ENCODE measurements around the gene CHGA. TPM values are rescaled to one million over a fixed set of nuclear protein-coding genes. Genes with fewer than 3 reads are reported as not detected.

Gene CHGA
- total and polyA plus RNA-seq, 11 donors, result 0.07 to 0.19 TPM; not detected in 9

DNA sequence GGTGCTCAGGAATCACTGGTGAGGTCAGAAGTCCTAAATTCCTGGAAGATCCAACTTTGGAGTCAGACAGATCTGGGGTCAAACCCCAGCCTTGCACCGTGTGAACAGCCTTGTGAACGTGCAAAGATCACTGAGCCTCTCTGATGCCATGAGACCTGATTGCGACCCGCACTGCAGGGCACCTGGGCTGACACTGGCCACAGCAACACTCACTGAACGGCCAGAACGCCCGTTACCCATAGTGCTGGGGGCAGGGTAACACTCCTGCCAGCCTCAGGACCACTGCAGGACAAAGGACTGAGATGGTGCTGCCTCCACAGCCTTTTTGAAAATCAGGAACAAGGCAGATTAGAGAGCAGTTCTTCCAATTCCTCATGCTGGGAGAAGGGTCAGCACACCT, 28.3 kb downstream of the CHGA start:
- WGBS, 4 donors, result 86 to 93% (median 90%) methylated on average over 5 to 7 of the region's 7 CpGs
- peak overlapping the region in 7 of 12 donors; percentile 2 to 75 (median 70) for H3K27ac ChIP-seq
- no peak overlapping the region for H3K4me3 ChIP-seq
- H3K27me3 ChIP-seq, result no peaks in the 10 kb centered on the region
- H3K9me3 ChIP-seq, result no peaks in the 10 kb centered on the region
- TF ChIP-seq CTCF (IDR thresholded peaks at IDR 0.05), result no peak
- no peak for TF ChIP-seq POLR2A (IDR thresholded peaks at IDR 0.05)
- peaks cover 0 to 47% (median 15%) of the 10 kb centered on the region in 9 donors for H3K36me3 ChIP-seq
- intact Hi-C loops (cut with DNase I), result loop anchor here in 5 of 10 donors (2.0 to 5.0 kb wide), 4 partner anchors 86 to 190 kb away; partner anchors contain the start of gene ITPK1 (in 2 of the 5)
- H3K4me1 ChIP-seq, result peaks cover 0 to 74% (median 21%) of the 10 kb centered on the region in 12 donors
- DNase-seq (peak in 1 of 5 donors; percentile 27), ATAC-seq (no peak)

DNA sequence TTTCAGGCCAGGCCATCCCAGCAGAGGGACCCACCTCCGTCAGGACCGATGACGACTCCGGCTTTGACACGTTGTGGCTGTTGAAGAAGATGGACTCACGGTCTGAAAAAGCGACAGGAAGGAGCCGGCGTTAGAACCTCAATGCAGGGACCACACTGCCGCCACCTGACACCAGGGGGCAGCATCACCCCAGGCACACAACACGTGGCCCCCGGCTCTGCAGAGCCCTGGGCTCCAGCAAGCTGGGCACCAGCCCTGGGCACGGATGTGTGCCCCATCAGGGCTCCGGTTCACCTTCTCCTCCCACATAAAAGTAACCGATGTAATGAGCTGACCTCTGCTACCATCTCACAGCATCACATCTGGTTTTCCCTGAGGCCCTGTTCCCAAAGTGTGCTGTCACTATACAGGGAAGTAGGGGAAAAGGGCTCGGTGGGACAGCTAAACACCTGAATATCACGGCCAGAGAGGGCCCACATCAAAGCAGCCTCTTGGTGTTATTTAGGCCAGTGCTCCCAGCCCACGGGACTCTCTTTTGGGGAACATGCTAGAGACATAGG, 29.0 kb downstream of the CHGA start:
- TF ChIP-seq POLR2A (IDR thresholded peaks at IDR 0.05) (no peak), CTCF (IDR thresholded peaks at IDR 0.05) (peak; percentile 92 to 98 (median 96))
- no peak overlapping the region for H3K4me3 ChIP-seq
- no peaks in the 10 kb centered on the region for H3K9me3 ChIP-seq
- H3K36me3 ChIP-seq, result peaks cover 0 to 50% (median 22%) of the 10 kb centered on the region in 9 donors
- peak; percentile 54 to 79 (median 76) for ATAC-seq
- WGBS, 4 donors, result 14 to 20% (median 16%) methylated on average over 17 to 18 of the region's 18 CpGs
- peak overlapping the region; percentile 15 to 84 (median 68) for H3K27ac ChIP-seq
- peak; percentile 74 to 87 (median 79) for DNase-seq
- H3K27me3 ChIP-seq, result no peaks in the 10 kb centered on the region
- peaks cover 0 to 67% (median 19%) of the 10 kb centered on the region in 12 donors for H3K4me1 ChIP-seq
- intact Hi-C loops (cut with DNase I), result loop anchor here (1.0 to 5.0 kb wide), 8 partner anchors 85 to 189 kb away; partner anchors contain the start of gene ITPK1 (in 3 of the 10)

DNA sequence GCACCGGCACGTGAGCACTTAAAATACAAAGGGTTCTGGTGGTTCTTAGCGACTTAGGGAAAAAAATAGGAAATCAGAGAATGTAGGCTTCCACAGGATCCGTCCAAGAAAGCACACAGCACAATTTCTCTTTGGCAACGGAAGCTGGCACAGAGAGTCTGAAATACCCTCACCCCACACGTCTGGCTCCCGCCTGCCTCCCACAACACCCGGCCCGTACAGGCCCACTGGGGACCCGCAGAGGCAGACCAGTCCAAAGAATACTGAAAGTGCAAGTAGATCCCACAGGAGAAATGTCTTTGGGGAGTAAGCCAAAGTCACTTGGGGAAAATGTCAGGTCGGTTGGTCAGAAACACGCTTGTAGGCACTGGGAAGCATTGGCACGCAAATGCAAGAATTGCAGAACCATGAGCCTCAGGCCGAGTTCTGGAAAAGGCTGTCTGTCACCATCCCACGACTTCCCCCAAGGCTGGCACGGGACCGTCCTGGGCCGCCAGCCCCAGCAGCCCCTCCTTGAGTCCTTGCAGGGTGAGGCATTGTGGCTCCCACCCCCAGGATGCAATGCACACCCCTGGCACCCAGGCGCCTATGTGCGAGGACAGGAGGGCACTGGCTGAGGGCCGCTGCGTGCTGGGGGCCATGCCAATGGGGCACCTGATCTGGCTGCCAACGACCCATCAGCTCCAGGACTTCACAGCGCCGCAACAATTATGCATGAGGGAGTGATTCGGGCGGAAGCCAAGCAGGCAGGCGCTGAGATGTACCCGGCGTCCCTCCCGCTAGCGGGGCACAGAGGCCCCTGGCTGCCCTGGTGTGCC, 29.7 kb downstream of the CHGA start:
- Histone ChIP-seq H3K27ac (peak overlapping the region; percentile 15 to 84 (median 73)), H3K9me3 (no peaks in the 10 kb centered on the region), H3K4me1 (peaks cover 0 to 65% (median 19%) of the 10 kb centered on the region in 12 donors), H3K27me3 (no peaks in the 10 kb centered on the region), H3K36me3 (peaks cover 0 to 55% (median 28%) of the 10 kb centered on the region in 9 donors), H3K4me3 (no peak overlapping the region)
- intact Hi-C loops (cut with DNase I), result loop anchor here in 8 of 10 donors (1.0 to 5.0 kb wide), 7 partner anchors 85 to 187 kb away; partner anchors contain the start of gene ITPK1 (in 3 of the 8)
- TF ChIP-seq CTCF (IDR thresholded peaks at IDR 0.05) (no peak), POLR2A (IDR thresholded peaks at IDR 0.05) (no peak)
- 72 to 86% (median 80%) methylated on average over 19 to 32 of the region's 32 CpGs for WGBS, 4 donors
- DNase-seq (peak; percentile 36 to 83 (median 68)), ATAC-seq (peak; percentile 71 to 83 (median 78))

GRCh38 chr14:92953526-92953925, 30.6 kb downstream of the CHGA start:
- Histone ChIP-seq H3K27ac (peak overlapping the region in 11 of 12 donors; percentile 15 to 84 (median 71)), H3K27me3 (no peaks in the 10 kb centered on the region), H3K4me3 (no peak overlapping the region), H3K36me3 (peaks cover 0 to 57% (median 27%) of the 10 kb centered on the region in 9 donors), H3K4me1 (peaks cover 0 to 65% (median 19%) of the 10 kb centered on the region in 12 donors), H3K9me3 (no peaks in the 10 kb centered on the region)
- DNase-seq (peak in 1 of 5 donors; percentile 49), ATAC-seq (no peak)
- TF ChIP-seq POLR2A (IDR thresholded peaks at IDR 0.05) (no peak), CTCF (IDR thresholded peaks at IDR 0.05) (no peak)
- intact Hi-C loops (cut with DNase I), result loop anchor here in 4 of 10 donors (2.0 to 5.0 kb wide), 4 partner anchors 84 to 185 kb away; partner anchors contain the start of gene ITPK1 (in 2 of the 4)
- WGBS, 4 donors, result 83 to 91% (median 87%) methylated on average over 6 of the region's 6 CpGs

All from heart left ventricle (tissue), 16 donors.